ENCODE results near the gene GPHN. TPM values are rescaled to one million over a fixed set of nuclear protein-coding genes. Genes with fewer than 3 reads are reported as not detected.
A peak's percentile ranks its signal among the peaks of the same experiment; 100 is the strongest.

GPHN gene
- 1 to 10 TPM in 5 of 6 donors, under 1 TPM in 1; 0.10 to 9.7 (median 4.1) TPM for polyA plus RNA-seq (ENCODE audit: low read depth in 6 of 6)

DNA sequence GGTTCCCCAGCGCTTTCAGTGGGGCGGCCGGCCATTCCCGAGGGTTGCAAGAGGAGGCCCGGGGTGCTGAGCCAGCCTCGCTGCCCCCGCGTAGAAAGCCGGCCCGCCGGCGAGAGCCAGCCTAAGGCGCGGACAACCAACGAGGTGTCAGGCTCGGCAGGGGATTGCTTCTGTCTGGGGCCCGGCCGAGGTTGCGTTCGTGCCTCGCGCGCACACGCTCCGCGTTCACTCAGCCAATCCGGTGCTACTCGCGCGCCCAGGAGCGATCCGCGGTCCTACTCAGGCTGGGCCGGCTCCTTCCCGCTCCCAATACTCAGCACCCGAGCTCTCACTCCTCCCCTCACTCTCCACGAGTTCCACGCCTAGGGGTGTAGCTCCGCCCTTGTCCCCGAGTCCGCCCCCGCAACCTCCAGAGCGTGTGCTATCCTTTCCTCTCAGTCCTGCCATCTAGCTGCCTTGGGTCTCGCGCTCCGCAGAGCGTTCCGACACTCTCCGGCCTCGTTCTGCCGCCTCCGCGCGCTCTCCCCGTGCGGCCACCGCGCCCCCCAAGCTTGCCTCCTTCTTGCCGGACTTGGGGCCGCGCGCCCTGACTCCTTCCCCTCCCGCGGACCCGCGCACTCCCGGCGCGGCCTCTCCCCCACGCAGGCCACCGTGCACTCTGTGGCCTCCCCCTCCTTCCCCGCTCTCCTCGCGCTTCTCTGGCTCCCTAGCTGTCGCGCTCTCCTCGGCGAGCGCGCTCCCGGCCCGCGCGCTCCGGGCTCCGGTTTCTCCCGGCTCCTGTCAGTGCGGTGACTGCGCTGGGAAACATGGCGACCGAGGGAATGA, at the start of gene GPHN:
Gene GPHN (plus strand): TSS at position 426 of the 825 bp plus-strand sequence.
- Mint-ChIP-seq H3K36me3 (no peaks in the 10 kb centered on the region), H3K9me3 (no peaks in the 10 kb centered on the region), H3K4me3 (peak within 1 kb of the TSS; percentile 87 to 100 (median 98)), H3K27ac (peak within 1 kb of the TSS; percentile 49 to 96 (median 88)), H3K27me3 (peaks cover 2 to 15% (median 6%) of the 10 kb centered on the region in 3 donors), H3K4me1 (peaks cover 20 to 27% (median 24%) of the 10 kb centered on the region in 3 donors)
- ATAC-seq (ENCODE audit: low read depth in 2 of 2): peak; percentile 76 to 78
- peak; percentile 80 for DNase-seq

DNA sequence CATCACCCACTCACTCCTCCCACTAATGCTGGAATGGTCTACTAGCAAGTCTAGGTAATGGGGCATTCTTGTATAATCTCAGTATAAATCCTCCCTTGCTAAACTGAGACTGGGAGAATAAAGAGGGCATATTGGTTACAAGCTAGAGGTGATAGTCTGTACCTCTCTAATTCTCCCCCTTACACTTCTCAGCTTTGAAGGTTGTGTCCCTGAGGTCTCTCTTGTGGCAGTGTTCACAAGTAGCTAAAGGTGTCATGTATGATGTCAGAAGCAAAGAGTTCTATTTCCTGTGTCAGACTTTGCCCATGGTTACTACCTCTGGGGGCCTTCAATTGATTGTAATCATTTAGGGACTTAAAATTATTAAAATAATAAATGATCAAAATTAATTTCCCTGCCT, 48.3 kb upstream of the GPHN start:
- Mint-ChIP-seq H3K36me3 (peaks cover 6% of the 10 kb centered on the region in 2 donors), H3K4me1 (no peaks in the 10 kb centered on the region), H3K27ac (no peak overlapping the region), H3K4me3 (no peak overlapping the region), H3K27me3 (no peaks in the 10 kb centered on the region), H3K9me3 (peaks cover 0 to 8% (median 4%) of the 10 kb centered on the region in 7 donors)
- ATAC-seq (ENCODE audit: low read depth in 2 of 2) (no peak), DNase-seq (no peak)

DNA sequence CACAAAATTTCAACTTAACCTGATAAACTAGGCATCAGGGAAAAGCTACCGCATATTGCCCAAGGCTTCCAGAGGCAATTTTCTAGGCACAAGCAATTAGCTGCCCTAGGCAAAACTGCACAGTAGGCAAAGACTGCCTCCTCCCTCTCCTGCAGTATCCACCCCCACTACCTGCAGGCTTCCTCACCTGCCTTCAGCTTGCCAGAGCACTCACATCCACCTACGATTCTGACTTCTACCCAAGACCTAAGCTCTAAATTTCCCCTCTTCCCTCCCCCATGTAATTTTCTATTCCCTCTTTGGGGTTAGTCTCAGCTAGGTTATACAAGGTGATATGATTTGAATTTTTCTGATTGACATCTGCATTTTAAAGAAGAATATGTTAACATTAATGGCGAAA, 43.7 kb upstream of the GPHN start:
- Mint-ChIP-seq H3K27ac (peak overlapping the region in 1 of 6 donors; percentile 13), H3K27me3 (no peaks in the 10 kb centered on the region), H3K4me3 (no peak overlapping the region), H3K9me3 (peaks cover 0 to 8% (median 2%) of the 10 kb centered on the region in 7 donors), H3K4me1 (no peaks in the 10 kb centered on the region), H3K36me3 (peaks cover 0 to 10% of the 10 kb centered on the region in 2 donors)
- DNase-seq: no peak
- no peak for ATAC-seq (ENCODE audit: low read depth in 2 of 2)

DNA sequence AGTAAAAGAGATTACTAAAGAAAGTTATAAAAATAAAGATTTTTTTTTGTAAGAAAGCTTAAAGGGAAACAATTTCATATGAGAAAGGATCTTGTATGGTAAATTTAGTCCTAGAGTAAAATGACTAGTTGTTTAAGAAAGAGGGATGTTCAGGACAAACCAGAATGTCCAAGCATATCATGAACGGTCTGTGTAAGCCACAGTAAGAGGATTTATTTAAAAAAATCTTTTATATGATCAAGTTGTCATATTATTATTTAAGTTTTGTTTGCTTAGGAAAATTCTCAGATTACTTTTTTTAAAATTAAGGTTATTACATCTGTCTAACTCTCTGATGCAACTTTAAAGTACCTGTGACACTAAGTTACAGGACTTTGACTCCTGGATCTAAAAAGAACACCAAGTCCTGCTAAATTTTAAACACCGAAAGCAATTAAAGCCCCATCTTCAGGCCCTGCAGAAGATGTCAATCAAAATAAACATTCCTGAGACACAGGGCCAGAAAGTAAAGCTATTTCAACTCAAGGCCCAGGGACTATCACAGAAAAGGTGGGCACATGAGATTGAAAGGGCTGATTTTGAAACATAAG, 39.1 kb upstream of the GPHN start:
- Mint-ChIP-seq H3K27me3 (no peaks in the 10 kb centered on the region), H3K4me1 (no peaks in the 10 kb centered on the region), H3K4me3 (no peak overlapping the region), H3K36me3 (peaks cover 0 to 23% of the 10 kb centered on the region in 2 donors), H3K27ac (no peak overlapping the region), H3K9me3 (peaks cover 0 to 51% (median 11%) of the 10 kb centered on the region in 7 donors)
- ATAC-seq (ENCODE audit: low read depth in 2 of 2) (no peak), DNase-seq (no peak)

DNA sequence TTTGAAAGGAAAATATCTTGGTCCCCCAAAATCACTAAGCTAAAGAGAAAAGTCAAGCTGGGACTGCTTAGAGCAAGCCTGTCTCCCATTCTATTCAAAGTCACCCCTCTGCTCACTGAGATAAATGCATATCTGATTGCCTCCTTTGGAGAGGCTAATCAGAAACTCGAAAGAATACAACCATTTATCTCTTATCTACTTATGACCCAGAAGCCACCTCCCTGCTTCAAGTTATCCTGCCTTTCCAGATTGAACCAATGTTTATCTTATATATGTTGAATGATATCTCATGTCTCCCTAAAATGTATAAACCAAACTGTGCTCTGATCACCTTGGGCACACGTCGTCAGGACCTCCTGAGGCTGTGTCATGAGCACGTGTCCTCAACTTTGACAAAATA, 36.4 kb upstream of the GPHN start:
- Mint-ChIP-seq H3K27ac (no peak overlapping the region), H3K4me3 (no peak overlapping the region), H3K4me1 (no peaks in the 10 kb centered on the region), H3K36me3 (peaks cover 0 to 17% of the 10 kb centered on the region in 2 donors), H3K27me3 (no peaks in the 10 kb centered on the region), H3K9me3 (peaks cover 0 to 51% (median 13%) of the 10 kb centered on the region in 7 donors)
- ATAC-seq (ENCODE audit: low read depth in 2 of 2): no peak
- DNase-seq: no peak

DNA sequence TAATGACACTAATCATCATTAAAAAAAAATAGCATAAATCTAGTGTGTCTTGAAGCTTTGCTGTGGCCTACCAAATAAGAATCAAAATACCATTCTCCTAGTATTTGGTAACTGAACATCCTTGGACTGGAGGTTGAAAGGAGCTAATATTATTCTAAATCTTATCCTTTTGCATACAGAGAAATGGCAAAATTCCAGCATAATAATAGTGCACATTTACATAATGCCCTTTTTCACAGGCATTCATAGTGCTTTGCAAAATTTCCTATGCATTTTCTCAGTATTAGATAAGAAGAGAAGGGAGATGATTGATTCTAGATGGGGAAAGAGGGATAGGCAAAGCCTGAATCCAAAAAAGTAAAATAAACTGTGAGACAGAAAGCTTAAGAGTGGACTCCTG, 35.7 kb upstream of the GPHN start:
- DNase-seq: no peak
- H3K4me1 Mint-ChIP-seq: no peaks in the 10 kb centered on the region
- H3K4me3 Mint-ChIP-seq: no peak overlapping the region
- peaks cover 0 to 17% of the 10 kb centered on the region in 2 donors for H3K36me3 Mint-ChIP-seq
- ATAC-seq (ENCODE audit: low read depth in 2 of 2): no peak
- H3K27me3 Mint-ChIP-seq: no peaks in the 10 kb centered on the region
- peaks cover 0 to 51% (median 13%) of the 10 kb centered on the region in 7 donors for H3K9me3 Mint-ChIP-seq
- H3K27ac Mint-ChIP-seq: no peak overlapping the region

DNA sequence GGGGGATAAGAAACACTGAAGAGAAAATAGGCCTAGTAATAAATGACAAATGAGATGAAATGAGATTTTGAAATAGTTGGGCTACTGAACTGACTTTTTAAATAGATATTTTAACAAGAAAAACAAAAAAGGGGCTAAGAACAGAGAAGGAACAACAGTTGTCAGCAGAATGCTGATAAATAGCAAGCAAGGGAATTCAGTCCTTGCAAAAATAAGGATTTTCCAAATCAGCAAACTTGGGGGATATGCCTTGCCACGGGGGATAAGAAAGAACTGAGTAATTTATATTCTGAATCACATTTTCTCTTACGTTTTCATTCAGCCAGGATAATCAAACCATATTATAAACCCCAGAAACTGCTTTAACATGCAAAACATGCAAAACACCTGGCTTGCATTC, 34.7 kb upstream of the GPHN start:
- DNase-seq (no peak), ATAC-seq (ENCODE audit: low read depth in 2 of 2) (no peak)
- no peak overlapping the region for H3K27ac Mint-ChIP-seq
- no peaks in the 10 kb centered on the region for H3K4me1 Mint-ChIP-seq
- no peak overlapping the region for H3K4me3 Mint-ChIP-seq
- H3K36me3 Mint-ChIP-seq: peaks cover 0 to 13% of the 10 kb centered on the region in 2 donors
- H3K27me3 Mint-ChIP-seq: no peaks in the 10 kb centered on the region
- H3K9me3 Mint-ChIP-seq: peaks cover 0 to 48% (median 13%) of the 10 kb centered on the region in 7 donors

DNA sequence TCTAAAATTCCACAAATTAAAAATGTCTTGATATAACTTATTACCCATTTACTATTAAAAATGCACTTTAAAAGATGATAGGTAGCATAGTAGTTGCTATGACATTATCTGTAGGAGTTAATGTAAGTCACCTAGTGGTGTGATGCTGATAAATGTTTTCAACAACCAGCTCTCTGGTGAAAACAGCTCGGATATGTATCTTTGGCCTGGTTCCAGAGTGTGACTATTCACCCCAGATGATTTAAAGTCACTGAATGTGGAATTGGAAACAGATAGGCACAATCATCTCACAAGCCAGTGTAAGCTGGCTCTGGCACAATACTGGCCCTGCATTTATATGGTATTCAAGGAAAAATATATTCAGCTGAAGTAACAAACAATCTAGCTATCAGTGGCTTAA, 31.0 kb upstream of the GPHN start:
- DNase-seq (no peak), ATAC-seq (ENCODE audit: low read depth in 2 of 2) (no peak)
- Mint-ChIP-seq H3K27ac (no peak overlapping the region), H3K4me1 (no peaks in the 10 kb centered on the region), H3K36me3 (peaks cover 0 to 3% of the 10 kb centered on the region in 2 donors), H3K27me3 (no peaks in the 10 kb centered on the region), H3K9me3 (peaks cover 0 to 16% (median 2%) of the 10 kb centered on the region in 7 donors), H3K4me3 (no peak overlapping the region)

DNA sequence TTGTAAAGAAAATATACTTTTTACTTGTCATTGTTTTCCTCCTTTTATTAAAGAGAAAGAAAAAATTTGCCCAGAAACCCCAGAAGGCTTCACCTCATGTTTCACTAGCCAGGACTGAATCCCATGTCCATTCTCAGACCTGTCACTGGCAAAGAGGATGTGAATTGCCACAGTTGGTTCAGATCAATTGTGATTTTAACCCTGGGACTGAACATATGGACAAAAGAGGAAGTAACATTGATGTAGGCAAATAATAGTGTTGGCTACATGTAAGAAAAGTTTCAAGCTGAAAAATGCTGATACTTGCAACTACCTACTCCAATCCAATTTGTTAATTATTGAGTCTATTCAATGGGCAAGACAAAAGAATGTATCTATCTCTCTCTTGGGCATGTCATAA, 30.4 kb upstream of the GPHN start:
- Mint-ChIP-seq H3K27ac (no peak overlapping the region), H3K4me3 (no peak overlapping the region), H3K36me3 (no peaks in the 10 kb centered on the region), H3K4me1 (no peaks in the 10 kb centered on the region), H3K27me3 (no peaks in the 10 kb centered on the region), H3K9me3 (peaks cover 0 to 10% (median 2%) of the 10 kb centered on the region in 7 donors)
- ATAC-seq (ENCODE audit: low read depth in 2 of 2) (no peak), DNase-seq (no peak)

DNA sequence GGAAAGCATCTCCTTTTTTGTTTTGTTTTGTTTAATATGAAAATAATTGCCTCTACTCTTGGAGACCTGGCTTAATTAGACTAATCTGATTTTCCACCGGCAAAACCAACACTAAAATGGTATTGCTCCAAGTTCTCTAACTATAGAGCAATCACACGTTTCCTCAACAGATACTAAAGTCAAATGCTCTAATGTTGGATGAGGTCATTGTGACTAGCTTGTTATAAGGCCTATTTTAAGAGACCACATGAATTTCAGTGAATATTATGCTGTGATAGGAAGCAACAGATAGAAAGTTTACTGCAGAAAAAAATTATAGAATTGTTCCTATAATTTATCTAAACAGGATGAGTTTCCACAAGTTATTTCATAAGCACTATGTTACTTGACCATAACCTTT, 25.1 kb upstream of the GPHN start:
- no peak overlapping the region for H3K4me3 Mint-ChIP-seq
- no peaks in the 10 kb centered on the region for H3K36me3 Mint-ChIP-seq
- peaks cover 0 to 1% (median 0%) of the 10 kb centered on the region in 7 donors for H3K9me3 Mint-ChIP-seq
- H3K27ac Mint-ChIP-seq: no peak overlapping the region
- DNase-seq: no peak
- no peak for ATAC-seq (ENCODE audit: low read depth in 2 of 2)
- H3K27me3 Mint-ChIP-seq: no peaks in the 10 kb centered on the region
- H3K4me1 Mint-ChIP-seq: no peaks in the 10 kb centered on the region

DNA sequence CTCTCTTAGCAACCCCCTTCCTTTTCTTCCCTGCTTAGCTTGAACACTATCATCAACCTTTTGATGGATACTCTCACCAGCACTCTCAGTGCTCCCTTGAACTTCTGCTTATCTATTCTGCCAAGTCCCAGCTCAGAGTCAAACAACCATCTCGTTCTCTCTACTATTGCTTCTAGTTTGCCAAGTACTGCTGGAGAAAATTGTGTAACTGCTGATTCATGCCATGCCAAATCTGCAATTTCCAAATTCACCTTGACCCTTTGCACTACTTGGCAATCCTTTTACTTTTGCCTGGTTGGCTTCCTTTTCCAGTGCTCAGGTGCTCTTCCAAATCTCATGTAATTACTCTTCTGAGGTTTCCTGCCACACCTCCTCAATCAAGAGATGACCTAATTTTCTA, 24.6 kb upstream of the GPHN start:
- H3K27me3 Mint-ChIP-seq: no peaks in the 10 kb centered on the region
- no peak overlapping the region for H3K4me3 Mint-ChIP-seq
- H3K4me1 Mint-ChIP-seq: no peaks in the 10 kb centered on the region
- H3K9me3 Mint-ChIP-seq: peaks cover 0 to 1% (median 0%) of the 10 kb centered on the region in 7 donors
- no peak for DNase-seq
- no peaks in the 10 kb centered on the region for H3K36me3 Mint-ChIP-seq
- H3K27ac Mint-ChIP-seq: no peak overlapping the region
- ATAC-seq (ENCODE audit: low read depth in 2 of 2): no peak

DNA sequence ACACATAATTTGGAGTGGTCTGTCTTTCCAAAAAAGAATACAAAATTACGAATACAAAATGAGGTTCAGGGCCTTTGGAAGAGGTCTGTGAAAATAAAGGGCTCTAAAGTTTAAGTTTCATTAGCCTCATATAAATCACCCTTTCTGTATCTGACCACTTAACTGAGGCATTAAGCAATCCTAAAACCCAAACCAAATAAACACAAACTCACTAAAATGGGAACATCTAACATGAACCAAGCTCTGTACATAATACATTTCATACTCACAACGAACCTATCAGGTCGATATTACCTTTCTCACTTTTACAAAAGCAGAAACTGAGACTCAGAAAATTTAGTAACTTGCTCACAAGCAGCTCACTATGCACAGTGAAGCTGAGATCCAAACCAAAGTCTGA, 22.9 kb upstream of the GPHN start:
- H3K27me3 Mint-ChIP-seq: no peaks in the 10 kb centered on the region
- H3K4me3 Mint-ChIP-seq: no peak overlapping the region
- no peak for ATAC-seq (ENCODE audit: low read depth in 2 of 2)

DNA sequence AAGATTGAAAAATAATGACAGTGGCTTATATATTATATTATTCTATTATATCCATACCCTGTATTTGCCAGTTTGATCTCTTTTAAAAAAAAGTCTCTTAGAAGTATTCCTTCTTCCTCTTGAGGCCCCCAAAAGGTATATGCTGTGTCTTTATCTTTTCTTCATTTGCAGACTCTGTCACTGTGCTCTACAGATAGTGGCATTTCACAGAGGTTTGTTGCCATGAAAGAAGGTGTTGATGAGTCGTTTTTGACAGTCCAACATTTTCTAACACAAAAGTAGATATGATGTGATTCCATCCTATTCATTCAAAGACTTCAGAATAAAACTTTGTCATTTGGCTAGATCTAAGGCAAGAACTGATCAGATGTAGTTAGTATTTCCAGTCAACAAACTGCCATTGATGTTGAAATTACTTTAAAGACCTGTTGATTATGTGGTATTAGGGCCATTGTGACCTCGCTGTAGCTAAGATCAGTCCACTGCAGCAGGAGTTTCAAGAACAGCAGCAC, 22.0 kb upstream of the GPHN start, which contains the start of gene CCDC196:
Gene CCDC196 (plus strand): TSS at position 462 of the 512 bp plus-strand sequence. CDS start 132 bp downstream, outside the sequence.
- Mint-ChIP-seq H3K36me3 (no peaks in the 10 kb centered on the region), H3K27ac (peak within 1 kb of the TSS in 1 of 6 donors; percentile 41), H3K9me3 (peaks cover 0 to 1% (median 0%) of the 10 kb centered on the region in 7 donors), H3K4me1 (no peaks in the 10 kb centered on the region), H3K27me3 (no peaks in the 10 kb centered on the region), H3K4me3 (no peak within 1 kb of the TSS)
- DNase-seq (no peak), ATAC-seq (ENCODE audit: low read depth in 2 of 2) (no peak)

More for the DNA sequence above, 22.9 kb upstream of the GPHN start:
- H3K9me3 Mint-ChIP-seq: peaks cover 0 to 1% (median 0%) of the 10 kb centered on the region in 7 donors
- H3K27ac Mint-ChIP-seq: no peak overlapping the region
- H3K36me3 Mint-ChIP-seq: no peaks in the 10 kb centered on the region
- no peaks in the 10 kb centered on the region for H3K4me1 Mint-ChIP-seq
- DNase-seq: no peak

DNA sequence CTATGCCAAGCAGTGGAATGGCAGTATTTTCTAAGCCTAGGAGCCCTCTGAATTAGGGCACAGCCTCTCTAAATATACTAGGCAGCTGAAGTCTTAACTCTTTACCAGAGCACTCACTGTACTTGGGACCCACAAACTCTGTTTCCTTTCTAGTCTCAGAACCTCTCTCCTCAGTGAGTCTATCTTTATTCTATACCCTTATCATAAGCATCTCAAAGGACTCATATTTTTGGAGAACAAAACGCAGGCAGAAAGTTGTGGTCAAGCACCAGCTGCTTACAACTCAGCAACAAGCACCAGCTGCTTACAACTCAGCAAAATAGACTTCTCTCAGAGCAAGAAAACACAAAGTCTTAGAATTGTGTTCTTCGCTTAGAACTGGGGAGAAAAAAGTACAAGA, 20.8 kb upstream of the GPHN start:
- Mint-ChIP-seq H3K9me3 (peaks cover 0 to 1% (median 0%) of the 10 kb centered on the region in 7 donors), H3K27ac (no peak overlapping the region), H3K27me3 (no peaks in the 10 kb centered on the region), H3K4me3 (no peak overlapping the region), H3K4me1 (no peaks in the 10 kb centered on the region), H3K36me3 (no peaks in the 10 kb centered on the region)
- DNase-seq (no peak), ATAC-seq (ENCODE audit: low read depth in 2 of 2) (no peak)
